Progenitor cell of endocrine pancreas (in vitro differentiated cells): ENCODE results near the gene NAA38. TPM values are rescaled to one million over a fixed set of nuclear protein-coding genes. Genes with fewer than 3 reads are reported as not detected.
A peak's percentile ranks its signal among the peaks of the same experiment; 100 is the strongest.

ENCODE experiments used
- DNase-seq: peaks from one replicate; pipeline ENCODE4 v3.0.0; 2021; ENCODE audit warnings: low spot score; ENCODE audit not compliant: unreplicated experiment
- H3K27ac Mint-ChIP-seq: 2 replicates; pipeline ENCODE4 v1.8.0; 2021; ENCODE audit warnings: mild to moderate bottlenecking, moderate library complexity, mixed read lengths
- H3K27me3 Mint-ChIP-seq: 2 replicates; pipeline ENCODE4 v1.8.0; 2021; ENCODE audit warnings: mixed read lengths
- H3K36me3 Mint-ChIP-seq: 2 replicates; pipeline ENCODE4 v1.8.0; 2022; ENCODE audit warnings: mixed read lengths; ENCODE audit not compliant: insufficient read depth
- H3K4me1 Mint-ChIP-seq: 2 replicates; pipeline ENCODE4 v1.8.0; 2021; ENCODE audit warnings: low read depth, mixed read lengths
- H3K4me3 Mint-ChIP-seq: 2 replicates; pipeline ENCODE4 v1.8.0; 2021; ENCODE audit warnings: low read depth, mild to moderate bottlenecking, moderate library complexity, mixed read lengths
- H3K9me3 Mint-ChIP-seq: 2 replicates; pipeline ENCODE4 v1.8.0; 2021; ENCODE audit warnings: low read depth, mixed read lengths
- CTCF ChIP-seq: fragments of 200-600 bp; sonication (generic); IDR thresholded peaks from one replicate; pipeline ENCODE4 v1.5.0; 2021; ENCODE audit warnings: antibody characterized with exemption, mild to moderate bottlenecking; ENCODE audit not compliant: unreplicated experiment
- total RNA-seq: library from RNA; stranded (reverse); gene quantifications from 2 replicates; pipeline ENCODE4 v1.2.1, GENCODE V29; 2021

NAA38 gene
- total RNA-seq, 1 donor from 2014 or later: 70.0 TPM

DNA sequence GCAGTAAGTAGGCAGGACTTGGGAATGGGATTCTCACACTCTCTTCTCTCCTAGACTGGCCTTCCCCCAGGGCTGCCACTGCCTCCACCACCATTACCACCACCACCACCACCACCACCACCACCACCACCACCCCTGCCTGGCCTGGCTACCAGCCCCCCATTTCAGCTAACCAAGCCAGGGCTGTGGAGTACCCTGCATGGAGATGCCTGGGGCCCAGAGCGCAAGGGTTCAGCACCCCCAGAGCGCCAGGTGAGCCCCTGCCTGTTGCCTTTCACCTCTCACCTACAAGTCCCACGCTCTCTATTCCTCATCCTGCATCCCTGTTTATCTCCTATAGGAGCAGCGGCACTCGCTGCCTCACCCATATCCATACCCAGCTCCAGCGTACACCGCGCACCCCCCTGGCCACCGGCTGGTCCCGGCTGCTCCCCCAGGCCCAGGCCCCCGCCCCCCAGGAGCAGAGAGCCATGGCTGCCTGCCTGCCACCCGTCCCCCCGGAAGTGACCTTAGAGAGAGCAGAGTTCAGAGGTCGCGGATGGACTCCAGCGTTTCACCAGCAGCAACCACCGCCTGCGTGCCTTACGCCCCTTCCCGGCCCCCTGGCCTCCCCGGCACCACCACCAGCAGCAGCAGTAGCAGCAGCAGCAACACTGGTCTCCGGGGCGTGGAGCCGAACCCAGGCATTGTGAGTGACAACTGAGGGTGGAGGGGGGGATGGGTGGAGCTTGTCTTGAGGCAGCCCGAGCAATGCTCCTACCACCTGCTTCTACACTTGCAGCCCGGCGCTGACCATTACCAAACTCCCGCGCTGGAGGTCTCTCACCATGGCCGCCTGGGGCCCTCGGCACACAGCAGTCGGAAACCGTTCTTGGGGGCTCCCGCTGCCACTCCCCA, 10.3 kb downstream of the NAA38 start:
- Mint-ChIP-seq H3K36me3 (peaks cover 19% of the 10 kb centered on the region), H3K4me1 (peaks cover 17% of the 10 kb centered on the region), H3K27ac (no peak overlapping the region), H3K9me3 (no peaks in the 10 kb centered on the region), H3K27me3 (no peaks in the 10 kb centered on the region), H3K4me3 (no peak overlapping the region)
- no peak for DNase-seq
- no peak for TF ChIP-seq CTCF

- no peaks in the 10 kb centered on the region for H3K9me3 Mint-ChIP-seq
- H3K4me3 Mint-ChIP-seq: no peak overlapping the region
- no peak for TF ChIP-seq CTCF
- no peaks in the 10 kb centered on the region for H3K27me3 Mint-ChIP-seq
- H3K27ac Mint-ChIP-seq: peak overlapping the region; percentile 52
- H3K4me1 Mint-ChIP-seq: peaks cover 21% of the 10 kb centered on the region
- H3K36me3 Mint-ChIP-seq: peaks cover 14% of the 10 kb centered on the region
- DNase-seq: no peak
Observed at GRCh38 chr17:7846063-7846735, 11.2 kb downstream of the NAA38 start.

- Mint-ChIP-seq H3K27ac (peak overlapping the region; percentile 97), H3K4me1 (peaks cover 28% of the 10 kb centered on the region), H3K36me3 (peaks cover 12% of the 10 kb centered on the region), H3K27me3 (no peaks in the 10 kb centered on the region), H3K9me3 (no peaks in the 10 kb centered on the region), H3K4me3 (peak overlapping the region; percentile 94)
- no peak for DNase-seq
- TF ChIP-seq CTCF: no peak
Observed at GRCh38 chr17:7845359-7846062, 11.8 kb downstream of the NAA38 start.

DNA sequence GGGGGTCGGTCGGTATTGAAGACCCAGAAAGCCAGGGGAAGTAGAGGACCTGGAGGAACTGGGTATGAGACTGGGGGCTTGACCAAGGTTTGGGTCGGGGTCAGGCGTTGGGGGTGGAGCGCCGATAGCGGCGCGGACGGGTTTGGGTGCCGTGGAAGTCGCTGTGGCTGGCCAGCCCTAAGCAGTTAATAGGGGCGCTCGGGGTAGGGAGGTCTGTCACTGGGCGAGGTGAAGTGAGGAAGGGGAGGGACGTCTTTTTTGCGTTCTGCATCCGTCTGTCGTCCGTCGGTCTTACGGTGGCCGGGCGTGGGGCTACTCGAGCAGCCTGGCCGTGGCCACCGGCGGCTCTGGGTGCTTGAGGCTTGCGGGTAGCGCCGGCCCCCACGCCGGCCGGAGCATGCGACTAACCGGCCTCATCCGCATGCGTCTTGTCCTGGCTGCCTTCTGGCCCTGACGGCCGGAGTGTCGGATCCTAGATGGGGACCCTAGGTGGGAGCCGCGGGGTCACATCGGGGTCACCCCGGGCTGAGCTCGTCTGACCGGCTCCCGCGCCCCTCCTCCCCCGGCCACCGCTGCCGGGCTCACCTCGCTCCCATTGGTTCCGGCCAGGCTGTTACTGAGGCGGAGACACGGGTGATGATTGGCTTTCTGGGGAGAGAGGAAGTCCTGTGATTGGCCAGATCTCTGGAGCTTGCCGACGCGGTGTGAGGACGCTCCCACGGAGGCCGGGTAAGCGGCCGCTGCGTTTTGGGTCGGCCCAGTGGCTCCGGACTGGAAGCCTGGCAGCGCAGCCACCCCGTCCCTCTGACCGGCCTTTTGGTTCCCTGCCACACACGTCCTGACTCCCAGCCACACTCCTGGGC, 12.8 kb downstream of the NAA38 start:
- DNase-seq: peak; percentile 83
- Mint-ChIP-seq H3K27ac (peak overlapping the region; percentile 97), H3K4me1 (peaks cover 35% of the 10 kb centered on the region), H3K4me3 (peak overlapping the region; percentile 94), H3K9me3 (no peaks in the 10 kb centered on the region), H3K36me3 (peaks cover 14% of the 10 kb centered on the region), H3K27me3 (no peaks in the 10 kb centered on the region)
- no peak for TF ChIP-seq CTCF
